UCSD-AML1 (cell line): Measurements from ENCODE around the gene CLEC9A.

ENCODE experiments used
- DNase-seq: peaks from one replicate; lab custom pipeline; 2025; ENCODE audit not compliant: unreplicated experiment; lab: John Stamatoyannopoulos, UW

Gene CLEC9A

DNA sequence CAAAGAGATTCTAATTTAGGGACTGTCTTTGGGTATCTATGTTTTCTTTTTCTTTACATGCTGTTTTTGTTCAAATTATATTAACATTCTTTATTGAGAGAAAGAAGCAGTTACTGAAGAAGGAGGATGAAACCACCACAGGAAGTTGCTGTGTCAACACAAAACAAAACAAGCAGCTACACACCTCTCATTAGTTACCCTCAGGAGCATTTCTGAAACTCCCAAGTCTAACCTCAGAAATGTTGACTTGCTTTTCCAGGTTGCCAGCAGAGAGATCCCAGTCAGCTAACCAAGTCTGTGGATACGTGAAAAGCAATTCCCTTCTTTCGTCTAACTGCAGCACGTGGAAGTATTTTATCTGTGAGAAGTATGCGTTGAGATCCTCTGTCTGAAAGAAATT is 34.8 kb downstream of the CLEC9A start:
- no peak for DNase-seq

DNA sequence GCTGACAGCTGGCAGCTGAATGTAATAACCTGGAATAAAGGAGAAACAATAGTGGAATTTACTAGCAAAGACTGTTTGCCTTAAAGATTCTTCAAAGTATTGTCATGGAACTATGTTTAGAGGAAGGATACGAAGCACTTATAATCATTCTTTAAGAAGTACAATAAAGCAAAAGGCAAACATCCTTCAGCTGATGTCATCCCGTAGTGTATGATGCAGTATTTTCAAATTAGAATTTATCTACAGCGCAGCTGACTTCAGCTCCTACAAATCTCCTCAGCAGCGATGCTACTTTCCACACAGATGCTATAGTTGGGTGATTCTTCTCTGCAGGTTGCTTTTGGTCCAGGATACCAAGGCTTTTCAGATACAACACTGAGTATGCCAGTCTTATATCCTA is 36.8 kb downstream of the CLEC9A start:
- no peak for DNase-seq

DNA sequence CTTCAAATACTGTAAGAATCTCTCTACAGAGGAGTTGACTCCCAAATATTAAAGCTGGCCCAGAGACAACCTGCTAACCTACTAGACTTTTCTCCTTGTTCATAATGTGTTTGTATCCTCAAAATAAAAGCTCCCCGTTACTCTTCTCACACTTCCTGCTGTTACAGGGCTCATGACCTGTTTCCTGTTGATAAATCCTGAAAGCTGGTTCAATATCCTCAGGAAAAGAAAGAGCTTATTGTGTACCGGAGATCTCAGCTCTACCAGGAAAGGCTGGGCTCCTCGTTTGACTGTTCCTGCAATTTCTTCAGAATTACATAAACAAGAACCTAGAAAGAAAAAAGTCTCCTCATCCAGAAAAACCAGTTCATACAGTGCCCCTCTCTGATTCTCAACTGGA is 37.5 kb downstream of the CLEC9A start:
- peak; percentile 20 for DNase-seq

DNA sequence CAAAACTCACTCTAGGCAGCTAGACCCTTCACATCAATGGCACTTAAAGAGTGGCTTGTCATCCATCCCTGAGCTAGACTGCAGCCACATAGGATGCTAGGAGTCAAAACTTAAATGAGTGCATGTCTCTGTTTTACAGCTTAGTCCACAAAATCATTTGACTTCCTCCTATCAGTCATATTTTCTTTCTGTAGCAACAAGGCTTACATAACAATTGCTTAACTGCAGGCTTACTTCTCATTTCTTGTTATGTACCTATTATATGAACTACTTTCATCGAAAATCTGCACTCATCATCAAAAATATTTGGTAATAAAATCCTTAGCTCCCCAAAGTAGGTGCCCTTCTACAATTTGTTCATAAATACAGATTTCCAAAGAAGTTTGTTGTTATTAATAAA is 38.2 kb downstream of the CLEC9A start:
- no peak for DNase-seq

DNA sequence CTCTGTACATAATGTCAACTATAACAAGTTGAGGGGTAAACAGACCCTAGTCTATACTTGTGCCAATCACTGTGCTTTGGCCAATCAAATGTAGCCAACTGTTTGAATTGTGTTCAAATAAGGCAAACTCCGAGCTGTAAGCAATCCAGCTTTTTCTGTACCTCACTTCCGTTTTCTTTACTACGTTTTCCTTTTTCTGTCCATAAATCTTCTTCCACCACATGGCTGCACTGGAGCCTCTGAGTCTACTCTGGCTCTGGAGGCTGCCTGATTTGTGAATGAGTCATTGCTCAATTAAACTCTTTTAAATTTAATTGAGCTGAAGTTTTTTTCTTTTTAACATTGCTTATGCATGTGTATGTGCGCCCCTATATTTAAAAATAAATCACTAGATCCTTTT is 38.6 kb downstream of the CLEC9A start:
- DNase-seq: peak; percentile 21

DNA sequence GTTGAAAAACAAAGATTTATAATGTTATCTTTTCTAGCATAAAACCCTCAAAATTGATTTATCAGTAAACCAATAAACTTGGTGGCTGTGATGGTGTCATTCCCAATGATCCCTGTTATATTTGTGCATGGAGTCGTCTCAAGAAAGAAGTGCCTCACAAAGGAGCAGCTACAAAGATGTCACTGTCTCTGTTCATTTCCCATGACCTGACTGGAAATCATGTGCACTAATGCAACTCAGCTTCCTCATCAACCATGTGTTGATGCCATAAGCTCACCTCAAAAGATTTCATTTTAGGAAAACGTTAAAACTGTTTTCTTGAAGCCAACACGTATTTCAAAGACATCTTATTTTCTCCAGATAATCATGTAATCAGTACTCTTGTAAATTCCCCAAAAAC is 39.5 kb downstream of the CLEC9A start:
- no peak for DNase-seq

DNA sequence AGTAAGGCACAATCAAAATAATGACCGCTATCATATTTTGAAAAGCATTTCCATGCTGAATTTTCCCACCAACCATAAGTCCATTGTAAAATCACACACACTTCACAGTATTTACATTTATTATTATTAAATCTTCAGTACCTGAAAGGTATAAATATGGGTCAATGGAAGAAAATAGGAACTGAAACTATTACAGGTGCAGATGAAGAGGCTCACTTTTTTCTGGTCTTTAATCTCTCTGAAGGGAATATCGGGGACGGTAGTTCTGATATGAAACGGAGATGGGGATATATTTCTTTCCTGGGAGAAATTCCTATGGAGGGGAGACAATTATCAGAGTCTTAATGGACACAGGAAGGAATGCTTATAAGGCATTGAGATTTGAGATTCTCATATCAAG is 39.9 kb downstream of the CLEC9A start:
- no peak for DNase-seq

DNA sequence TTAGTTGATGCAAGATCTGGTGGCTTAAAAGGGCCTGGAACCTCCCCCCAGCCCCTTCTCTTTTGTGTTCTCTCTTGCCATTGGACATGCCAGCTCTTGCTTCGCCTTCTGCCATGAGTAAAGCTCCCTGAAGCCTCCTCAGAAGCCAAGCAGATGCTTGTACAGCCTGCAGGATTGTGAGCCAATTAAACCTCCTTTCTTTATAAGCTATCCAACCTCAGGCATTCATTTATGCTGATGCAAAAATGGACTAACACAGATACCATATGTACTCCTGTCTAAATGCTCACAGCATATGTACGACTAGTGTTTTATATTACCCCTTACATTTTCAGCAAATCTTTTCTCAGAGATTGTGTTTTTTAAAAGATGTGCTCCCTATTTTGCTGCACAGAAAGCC is 41.6 kb downstream of the CLEC9A start:
- DNase-seq: no peak

DNA sequence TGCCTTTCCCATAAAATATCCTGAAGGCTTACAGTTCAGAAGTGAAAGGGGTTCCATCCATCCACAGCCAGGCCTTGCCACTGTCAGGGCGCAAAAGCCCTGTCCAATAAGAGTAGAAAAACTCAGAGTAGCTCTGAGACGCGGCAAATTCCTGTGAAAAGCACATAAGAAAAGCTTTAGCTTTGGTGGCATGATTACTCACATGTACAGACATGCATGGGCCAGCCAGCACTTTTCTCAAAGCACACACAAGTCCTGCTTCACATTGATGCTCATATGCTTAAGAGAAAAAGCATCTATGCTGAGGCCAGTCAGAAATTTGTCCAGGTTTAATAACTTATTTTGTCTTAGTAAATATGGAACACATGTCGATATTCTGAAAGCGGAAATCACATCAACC is 42.8 kb downstream of the CLEC9A start:
- DNase-seq: no peak

DNA sequence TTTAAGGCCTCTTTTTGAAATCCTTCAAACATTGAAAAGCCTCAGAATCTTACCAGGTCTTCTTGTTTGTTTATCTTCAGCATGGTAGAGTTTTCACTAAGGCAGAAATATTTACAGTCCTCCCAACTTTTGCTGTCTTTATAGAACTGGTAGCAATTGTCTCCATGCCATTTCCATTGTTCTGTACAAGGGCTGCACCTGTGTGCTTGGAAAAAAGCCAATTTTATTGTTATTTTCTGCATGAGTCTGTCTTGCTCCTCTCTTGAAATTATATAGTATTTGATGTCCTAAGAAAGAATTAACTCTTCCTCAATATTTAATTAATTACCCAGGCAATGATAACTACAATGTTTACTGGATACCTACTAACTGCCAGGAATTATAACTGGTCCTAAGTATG is 45.0 kb downstream of the CLEC9A start:
- DNase-seq: no peak

DNA sequence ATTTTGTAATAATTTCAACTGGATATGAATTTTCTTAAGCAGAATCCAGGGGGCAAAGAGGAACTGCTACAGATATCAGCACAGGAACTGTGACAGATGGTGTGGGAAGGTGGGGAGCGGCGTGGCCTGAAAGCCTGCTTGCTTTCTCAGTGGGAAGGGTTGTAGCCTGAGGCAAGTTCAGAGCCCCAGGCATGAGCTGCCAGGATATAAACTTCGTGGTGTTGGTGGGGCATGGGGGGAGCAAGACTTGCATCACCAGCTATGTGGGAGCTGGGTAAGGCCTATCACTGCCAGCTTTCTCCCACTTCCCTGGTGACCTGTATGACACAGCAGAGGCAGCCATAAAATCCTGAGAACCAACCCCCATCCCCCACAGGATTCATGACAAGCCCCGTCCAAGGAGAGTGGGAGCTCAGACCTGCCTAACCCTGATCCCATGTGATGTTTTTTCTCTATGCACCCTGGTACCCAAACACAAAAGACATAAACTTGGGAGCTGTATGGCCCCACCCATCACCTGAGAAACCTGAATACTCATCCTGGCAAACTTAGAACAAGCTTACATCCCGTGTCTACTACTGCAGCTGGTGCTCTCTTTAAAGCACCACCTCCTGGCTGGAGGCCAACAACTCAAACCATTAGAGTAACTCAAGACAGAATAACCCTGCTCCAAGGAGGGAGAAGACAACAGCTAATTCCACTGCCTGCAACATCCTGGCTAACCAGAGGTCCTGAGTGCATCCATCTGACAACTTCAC is 51.8 kb downstream of the CLEC9A start:
- DNase-seq: peak; percentile 66

DNA sequence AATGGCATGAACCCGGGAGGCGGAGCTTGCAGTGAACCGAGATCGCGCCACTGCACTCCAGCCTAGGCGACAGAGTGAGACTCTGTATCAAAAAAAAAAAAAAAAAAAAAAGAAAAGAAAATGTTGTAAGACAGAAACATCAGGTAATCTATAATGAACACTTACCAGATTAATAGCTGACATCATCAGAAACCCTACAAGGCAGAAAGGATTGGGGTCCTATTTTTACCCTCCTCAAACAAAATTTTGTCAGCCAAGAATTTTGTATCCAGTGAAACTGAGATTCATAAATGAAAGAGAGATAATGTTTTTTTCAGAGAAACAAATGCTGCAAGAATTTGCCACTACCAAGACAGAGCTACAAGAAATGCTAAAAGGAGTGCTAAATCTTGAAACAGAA is 54.3 kb downstream of the CLEC9A start:
- no peak for DNase-seq

DNA sequence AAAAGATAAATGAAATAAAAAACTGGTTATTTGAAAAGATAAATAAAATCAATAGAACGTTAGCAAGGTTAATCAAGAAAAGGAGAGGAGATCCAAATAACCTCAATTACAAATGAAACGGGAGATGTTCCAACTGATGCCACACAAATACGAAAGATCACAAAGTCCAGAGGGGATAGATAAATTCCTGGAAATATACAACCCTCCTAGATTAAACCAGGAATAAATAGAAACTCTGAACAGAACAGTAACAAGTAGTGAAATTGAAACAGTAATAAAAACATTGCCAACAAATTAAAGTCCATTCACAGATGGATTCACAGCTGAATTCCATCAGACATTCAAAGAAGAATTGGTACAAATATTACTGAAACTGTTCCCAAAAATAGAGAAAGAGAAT is 55.9 kb downstream of the CLEC9A start:
- DNase-seq: no peak

DNA sequence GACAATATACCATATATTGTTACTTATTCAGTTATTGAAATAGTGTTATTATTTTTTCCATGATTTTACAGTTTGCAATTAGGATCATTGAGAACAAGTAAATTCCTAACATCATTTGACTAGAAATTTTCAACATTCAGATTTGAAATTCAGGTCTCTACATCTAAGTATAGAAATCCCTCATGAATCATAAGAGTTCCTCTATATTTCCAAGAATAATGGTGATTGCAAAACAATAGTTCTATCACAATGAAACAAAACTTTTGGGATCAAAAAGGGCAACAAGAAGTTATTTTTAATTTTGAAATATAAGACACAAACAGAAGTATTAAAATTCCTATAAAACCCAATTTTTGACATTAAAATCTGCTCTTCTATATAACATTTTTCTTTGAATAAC is 57.5 kb downstream of the CLEC9A start:
- DNase-seq: no peak

DNA sequence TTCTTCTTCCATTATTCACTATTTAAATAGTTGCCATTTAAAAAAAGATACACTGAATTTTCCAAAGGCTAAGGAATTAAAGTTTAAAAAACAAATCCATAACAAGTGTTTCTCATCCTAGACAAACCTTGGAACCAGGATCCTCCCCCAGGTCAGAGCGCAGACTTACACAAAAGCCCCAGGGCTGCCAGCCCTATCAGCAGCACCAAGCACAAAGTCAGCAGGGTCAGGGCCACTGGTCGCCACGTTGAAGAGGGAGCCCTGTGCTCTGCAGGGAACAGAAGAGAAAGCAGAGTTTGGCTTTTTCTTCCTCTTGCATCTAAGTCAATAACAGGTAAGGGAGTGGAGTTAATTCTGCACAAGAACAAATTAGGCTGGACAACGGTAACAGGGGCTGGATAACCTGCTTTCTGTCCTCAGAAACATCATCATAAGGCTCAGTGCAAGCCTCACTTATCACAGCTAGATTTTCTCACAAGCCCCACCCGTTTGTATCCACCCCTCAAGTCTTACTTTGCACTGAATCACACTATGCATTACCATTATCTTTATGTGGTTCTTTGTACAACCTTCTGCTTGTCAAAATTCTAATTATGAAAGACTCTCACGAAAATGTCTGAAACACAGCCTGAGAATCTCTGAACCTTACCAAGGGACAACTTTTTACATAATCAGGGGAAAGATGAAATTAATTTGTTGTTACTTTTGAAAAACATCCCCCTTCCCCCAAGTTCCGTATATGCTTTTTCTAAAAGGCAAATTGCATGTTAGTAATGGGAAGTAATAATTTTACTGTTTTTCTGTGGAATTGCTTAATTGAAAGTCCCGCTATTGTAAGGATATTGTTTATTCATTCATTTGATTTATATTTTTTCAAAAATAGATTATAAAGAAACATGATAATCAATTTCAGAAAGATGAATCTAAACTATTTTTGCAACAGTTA is 58.7 kb downstream of the CLEC9A start:
- DNase-seq: no peak

DNA sequence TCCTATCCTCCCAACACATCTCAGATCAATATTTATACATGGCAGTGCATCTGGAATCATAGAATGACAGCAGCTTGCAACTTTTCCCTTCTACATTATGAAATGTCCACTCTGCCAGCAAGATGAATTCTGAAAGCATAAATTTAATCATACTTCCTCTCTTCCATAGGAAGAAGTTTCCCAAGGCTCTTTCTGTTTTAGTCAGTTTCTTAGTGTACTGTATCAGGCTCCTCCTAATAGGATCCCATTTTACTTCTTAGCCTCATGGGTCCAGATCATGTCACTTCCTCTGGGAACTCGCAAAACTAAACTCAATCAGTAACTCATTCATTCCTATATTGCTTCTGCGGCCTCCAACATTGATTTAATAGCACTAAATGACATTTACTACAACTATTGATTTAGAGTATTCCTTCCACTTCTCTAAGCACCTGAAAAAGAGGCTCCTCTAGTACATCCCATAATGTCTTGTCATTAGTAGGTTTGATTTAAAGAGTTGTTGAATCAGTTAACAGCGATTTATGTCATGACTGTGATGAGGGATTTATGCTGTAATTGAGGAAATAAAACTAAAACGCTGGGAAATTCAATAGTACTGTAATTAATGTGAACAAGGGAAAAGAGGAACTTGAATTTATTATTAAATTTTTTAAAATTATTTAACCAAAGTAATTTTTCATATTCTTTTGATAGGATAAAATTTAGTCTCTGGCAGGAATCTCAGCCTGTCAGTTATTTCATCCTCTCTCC is 64.3 kb downstream of the CLEC9A start:
- DNase-seq: no peak

DNA sequence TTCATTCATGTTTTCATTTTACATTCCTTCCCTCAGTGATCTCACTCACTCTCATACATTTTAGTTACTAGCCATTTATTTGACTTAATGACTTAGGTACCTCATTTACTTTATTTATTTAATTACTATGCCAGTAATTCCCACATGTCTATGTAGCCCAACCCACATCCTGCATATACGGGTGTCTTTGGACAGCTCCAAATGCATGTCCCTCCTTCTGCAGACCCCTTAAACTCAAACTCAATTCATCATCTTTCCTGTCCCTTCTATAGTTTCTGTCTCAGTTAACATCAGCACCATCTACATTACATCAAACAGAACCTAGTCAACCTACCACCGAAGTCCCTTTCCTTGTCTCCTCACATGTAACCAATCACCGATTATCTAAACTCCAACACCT is 65.5 kb downstream of the CLEC9A start:
- DNase-seq: no peak

DNA sequence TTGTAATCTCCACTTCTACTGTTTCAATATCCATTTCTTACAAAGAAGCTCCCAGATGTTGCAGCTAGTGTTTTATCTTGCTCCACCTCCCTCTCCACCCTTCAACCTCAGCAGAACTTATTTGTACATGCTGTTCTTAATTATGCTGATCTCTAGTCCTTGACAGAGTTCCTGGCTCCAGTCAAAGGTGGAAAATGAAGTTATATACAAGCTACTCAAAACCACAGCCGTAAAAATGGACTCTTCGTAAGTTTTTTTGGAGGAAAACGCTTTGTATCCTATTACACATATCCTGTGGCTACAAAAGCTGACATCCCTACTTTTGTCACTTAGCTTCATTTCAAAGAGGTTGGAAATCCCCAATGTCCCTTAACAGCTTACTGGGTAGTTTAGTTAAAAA is 67.0 kb downstream of the CLEC9A start:
- DNase-seq: no peak

DNA sequence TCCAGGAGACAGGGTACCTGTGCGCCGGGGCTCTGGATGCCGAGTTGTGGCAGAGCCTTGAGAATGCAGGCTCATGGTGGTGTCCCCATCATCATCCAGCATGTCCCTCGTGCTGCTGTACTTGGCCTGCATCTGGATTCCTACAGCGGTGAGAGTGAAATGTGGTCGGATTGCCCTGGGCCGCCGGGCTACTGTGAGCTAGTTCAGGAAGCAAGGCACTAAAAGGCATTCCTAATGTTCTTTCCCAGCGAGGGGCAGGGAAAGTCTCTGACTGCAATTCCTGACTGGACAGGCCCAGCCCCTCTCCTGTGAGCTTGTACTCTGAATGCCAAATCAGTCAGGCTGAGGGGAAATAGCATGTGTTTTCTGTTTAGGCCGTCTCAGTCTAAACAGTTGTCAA is 68.3 kb downstream of the CLEC9A start, which contains the start of gene CLEC1A:
CLEC1A (minus strand) TSS at position 195 of the 400 bp plus-strand sequence; CDS start at position 132, 63 bp downstream.
- DNase-seq: no peak

DNA sequence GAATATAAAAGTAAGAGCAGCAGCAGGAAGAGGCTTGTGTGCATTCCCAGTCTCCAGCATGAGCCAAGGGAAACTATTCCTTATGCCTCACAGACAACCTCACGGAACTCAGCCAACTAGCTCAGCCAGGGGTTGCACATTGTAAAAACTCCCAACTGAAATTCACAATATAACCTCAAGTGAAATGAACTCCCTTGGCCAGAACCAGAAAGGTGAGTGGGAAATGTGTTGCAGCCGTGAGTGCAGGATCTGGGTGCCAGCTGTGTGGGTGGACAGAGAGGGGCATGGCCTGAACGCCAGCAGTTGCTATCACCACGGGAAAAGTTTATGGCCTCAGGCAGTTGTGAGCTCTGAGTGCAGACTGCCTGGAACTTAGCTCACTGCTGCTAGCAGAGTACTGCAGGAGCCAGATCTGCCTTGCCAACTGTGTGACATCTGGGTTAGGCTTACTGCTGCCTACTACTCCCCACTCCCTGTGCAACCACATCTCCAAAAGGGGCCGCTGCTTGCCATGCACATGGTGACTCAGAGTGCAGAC is 70.6 kb downstream of the CLEC9A start:
- no peak for DNase-seq

DNA sequence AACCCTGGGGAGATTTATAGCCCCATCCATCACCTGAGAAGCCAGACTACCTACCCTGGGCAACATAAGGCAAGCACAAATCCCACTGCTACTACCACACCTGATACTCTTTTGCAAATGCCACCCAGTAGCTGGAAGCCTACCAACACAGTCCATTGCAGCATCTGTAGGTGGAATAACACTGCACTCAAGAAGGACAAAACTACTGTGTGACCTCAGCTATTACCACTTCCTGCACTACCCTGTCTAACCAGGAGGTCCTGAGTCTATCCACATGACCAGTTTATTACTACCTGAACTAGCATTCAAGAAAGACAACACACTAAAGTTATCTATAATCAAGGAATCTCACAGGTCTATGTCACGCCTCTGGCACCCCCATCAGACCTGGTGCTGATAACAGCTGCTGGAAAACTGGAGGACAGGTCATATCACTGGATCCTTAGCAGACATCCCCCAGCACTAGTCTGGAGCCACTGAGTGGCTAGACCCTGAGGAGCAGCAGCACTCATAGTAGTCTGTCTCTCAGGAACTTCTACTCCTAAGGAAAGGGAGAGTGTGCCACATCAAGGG is 71.3 kb downstream of the CLEC9A start:
- no peak for DNase-seq
